Hepatic stellate cell (primary cell): ENCODE data around the gene B3GLCT.
"Not testable (repeated sequence)": the region's sequence is repeated elsewhere in the genome, so short reads cannot be mapped to it uniquely, and the experiment has no call there.

Experiments used
- DNase-seq: peaks from one replicate; pipeline ENCODE4 v3.0.0; 2011; ENCODE audit warnings: low spot score

The B3GLCT gene

DNA sequence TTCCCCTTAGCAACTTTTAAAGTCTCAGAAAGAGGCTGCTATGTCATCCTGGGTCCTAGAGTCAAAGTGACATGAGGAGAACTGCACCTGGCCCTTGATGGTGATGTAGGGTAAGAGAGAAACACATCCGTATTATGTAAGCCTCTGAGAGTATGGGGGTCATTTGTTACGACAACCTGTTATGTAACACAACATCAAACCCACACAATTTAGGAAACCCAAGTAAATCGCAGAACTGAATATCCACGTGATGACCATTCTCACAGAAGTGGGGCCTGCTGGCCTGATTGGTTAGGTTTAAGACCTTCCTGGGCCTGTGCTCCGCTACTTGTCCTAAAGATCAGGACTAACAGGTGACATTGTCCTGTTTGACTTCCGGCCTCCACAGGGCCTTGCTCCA lies 15.3 kb upstream of the B3GLCT start:
- DNase-seq, result no peak

DNA sequence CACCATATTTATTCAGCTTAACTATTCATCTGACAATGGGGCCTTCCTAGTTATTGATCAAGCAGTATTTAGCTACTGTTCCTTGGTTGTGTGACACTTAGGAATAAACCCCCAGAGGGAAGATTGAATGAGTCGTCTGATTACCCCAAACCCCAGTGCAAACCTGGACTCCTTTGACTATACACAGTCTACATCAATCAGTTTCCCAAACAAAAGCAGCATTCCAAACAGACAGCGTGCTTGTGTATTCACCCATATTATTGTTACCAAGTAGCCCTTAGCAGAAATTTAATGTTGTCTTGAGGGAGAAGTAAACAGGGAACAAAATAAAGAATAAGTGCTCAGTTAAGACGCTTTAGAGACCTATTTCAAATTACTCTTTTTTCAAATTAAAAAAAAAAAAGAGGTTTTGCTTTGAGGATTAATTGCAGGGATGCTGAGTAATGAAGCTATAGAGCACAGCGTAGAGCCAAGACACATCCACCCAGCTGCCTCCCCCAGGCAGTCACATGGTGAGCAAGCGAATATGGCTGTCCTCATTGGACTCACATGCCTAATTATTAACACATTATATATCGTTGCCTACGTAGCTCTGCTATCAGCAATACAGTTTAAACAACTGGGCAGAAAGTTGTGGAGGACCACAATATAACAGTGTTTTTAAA lies 14.7 kb upstream of the B3GLCT start:
- no peak for DNase-seq

DNA sequence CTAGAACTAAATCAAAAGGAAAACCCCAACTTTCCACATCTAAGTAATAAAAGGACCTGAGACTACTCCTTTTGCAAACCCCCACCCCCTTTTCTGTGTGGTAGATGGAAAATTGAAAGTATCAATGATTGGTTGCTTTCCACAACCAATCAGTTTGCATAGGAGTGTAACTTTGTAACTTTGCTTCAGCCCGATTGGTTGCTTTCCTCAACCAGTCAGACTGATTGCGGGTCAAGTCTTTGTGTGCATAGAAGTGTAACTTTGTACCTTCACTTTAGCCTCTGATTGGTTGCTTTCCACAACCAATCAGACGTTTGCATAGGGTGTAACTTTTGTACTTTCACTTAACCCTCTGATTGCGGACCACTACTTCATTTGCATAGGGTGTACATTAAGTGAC lies 8.0 kb upstream of the B3GLCT start:
- DNase-seq, result no peak

- no peak for DNase-seq
These were observed 7.5 kb upstream of the B3GLCT start for GRCh38 chr13:31192306-31192705.

- DNase-seq, result no peak
These were observed 4.2 kb upstream of the B3GLCT start for GRCh38 chr13:31195616-31196015.

GRCh38 chr13:31196992-31197391 lies 2.8 kb upstream of the B3GLCT start:
- DNase-seq, result no peak

- no peak for DNase-seq
These were observed 1.3 kb upstream of the B3GLCT start for GRCh38 chr13:31198519-31198918.

DNA sequence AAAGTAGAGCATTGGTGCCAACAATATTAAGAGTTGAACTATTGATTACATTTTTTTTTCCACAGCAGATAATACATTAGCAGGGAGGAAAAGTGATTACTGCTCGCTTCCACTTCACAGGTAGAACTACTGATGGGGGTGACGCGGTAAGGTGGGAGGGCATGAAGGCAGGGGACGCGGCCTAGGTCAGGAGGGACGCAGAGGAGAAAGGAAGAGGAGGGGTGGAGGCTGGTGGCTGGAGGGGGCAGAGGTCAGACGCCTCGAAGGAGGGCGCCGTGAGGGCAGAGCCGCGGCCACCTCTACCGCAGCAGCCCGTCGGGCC lies 287 bp upstream of the B3GLCT start:
- DNase-seq, result no peak

DNA sequence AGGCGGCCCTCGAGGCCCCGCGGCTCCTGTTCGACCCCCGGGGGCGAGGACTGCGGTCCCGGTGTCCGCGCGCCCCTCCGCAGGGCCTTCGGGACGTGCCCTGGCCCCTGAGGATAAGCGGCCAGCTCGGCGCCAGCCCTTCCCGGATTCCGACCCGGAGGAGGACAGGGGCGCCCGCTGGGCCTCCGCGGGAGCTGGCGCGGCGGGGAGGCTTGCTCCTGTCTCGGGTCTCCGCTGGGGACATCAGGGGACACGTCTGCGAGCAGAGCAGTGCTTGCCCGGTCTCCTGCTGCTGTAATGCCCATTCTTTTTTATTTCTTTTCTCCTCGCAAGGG lies 829 bp downstream of the B3GLCT start:
- peak; percentile 61 for DNase-seq

DNA sequence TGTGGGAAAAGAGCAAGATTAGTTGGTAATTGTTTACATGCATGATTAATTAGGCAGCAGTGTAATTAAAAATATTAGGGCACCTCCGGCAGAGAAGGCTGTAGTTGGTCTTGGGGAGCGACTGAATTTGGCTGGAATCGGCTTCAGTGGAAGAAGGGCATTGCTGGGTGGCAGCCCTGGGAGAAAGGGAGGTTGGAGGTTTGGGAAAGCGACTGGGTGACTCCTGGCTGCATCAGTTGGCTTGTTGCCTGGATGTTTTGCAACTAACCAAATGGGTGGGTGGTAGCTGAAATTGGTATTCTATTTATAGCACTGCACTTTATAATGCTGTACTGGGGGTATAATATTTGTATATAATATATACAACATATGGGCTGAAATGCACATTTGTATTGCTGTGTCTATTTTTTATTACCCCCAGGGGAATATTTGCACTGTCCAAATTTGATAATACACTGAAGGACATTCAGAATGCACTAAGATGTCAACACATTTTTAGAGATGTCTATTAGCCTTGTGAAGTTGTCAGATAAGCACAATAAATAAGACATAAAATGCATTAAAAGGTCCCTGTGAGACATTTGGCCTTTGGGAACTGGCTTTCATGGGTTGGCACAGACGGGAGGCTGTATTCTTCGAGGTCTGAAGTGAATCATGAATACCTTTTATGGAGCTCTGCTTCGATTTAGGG lies 1.7 kb downstream of the B3GLCT start:
- DNase-seq, result peak; percentile 37

DNA sequence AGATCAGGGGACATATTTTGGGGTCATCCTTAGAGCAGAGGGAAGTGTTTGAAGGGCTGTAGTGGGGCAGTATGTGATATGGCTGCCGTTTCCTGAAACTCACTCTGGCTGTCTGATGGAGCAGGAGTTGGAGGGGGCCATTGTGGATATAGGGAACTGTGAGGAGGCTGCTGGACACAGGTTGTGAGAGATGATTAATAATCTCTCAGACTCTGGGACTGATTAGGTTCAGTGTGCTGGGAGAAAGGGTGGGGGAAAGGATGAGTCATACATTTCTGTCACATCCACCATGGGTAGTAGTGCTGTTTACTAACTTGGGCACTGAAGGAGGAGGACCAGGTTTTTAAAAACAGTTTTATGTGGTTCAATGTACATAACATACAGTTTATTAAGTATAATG lies 4.8 kb downstream of the B3GLCT start:
- peak; percentile 50 for DNase-seq

DNA sequence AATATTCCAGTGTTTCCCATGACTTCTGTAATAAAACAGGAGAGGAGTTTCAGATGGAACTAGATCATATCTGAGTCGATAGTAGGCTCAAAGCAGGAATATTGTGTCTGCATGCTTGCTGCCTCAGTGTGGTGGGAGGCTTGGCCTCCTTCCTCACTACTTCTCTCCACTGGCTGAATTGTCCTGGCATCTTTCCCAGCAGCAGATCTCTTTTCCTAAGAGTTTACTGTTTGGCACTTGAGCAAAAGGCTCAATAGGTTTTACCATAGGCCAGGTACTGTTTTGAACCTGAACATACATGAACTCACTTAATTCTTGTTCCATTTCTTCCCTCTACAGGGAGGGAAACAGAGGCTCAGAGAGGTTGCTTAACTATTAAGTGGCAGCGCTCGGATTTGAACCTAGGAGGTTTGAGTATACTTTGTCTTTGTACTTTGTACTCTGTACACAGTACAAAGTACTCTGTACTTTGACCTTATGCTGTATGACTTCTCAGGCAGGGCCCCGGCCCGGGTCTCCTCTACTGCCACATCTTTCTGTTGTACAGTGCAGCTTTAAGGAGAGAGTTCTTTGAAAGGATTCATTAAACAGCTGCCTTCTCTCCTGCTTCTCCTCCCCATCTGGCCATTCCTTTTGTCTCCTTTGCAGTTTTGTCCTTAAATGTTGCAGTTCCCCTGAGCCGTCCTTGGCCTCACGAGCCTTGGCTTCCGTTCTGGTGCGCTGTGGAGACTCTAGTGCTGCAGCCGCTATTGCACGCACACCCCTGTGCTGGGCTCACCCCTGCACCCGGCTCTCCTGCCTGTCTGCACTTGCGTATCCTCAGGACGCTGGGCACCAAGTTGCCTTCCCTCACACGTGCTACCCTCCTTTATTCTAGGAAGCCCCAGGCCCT lies 8.1 kb downstream of the B3GLCT start:
- no peak for DNase-seq

DNA sequence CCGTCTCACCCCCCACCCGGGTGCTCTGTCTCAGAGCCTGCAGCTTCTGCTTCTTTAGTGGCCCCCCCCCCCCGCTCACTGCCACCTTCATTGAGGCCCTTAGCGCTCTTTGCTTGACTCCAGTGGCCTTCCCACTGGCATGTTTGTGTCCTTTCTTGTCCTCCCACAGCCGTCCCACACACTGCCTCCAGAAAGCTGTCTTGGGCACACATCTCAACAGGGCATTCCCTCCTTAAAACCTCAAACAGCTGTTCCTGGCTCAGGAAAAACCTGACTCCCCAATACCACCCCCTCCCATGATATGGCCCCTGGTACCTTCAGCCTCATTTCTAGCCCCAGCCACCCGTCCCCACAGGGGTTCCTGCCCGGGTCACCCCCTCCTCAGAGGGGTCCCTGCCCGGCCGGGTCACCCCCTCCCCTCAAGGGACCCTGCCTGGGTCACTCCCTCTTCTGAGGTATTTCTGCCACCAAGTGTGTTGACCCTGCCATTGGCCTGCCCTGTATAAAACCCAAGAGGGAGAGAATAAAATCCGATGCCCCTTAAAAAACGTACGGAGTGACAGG lies 8.9 kb downstream of the B3GLCT start:
- DNase-seq, result no peak

GRCh38 chr13:31209172-31209840 lies 9.5 kb downstream of the B3GLCT start:
- peak; percentile 45 for DNase-seq

GRCh38 chr13:31209841-31210210 lies 10.1 kb downstream of the B3GLCT start:
- no peak for DNase-seq

- DNase-seq, result no peak
These were observed 14.0 kb downstream of the B3GLCT start for GRCh38 chr13:31213651-31214289.

DNA sequence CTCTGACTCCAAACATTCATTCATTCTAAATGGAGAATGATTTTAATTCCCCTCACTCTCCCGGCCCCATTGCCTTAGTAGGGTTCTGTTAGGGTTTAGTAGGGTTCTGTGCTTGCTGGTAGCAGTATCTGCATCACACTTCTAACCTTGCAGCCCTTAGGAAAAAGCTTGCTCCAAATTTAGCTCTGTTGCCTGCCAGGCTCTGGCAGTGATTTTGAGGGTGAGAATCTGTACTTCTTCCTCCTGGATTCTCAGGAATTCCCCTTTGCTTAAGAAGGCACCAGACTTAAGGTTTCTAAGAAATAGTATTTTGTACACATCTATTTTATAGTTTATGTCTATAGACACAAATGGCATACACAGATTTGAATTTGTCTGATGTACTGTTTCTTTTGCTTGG lies 14.7 kb downstream of the B3GLCT start:
- no peak for DNase-seq

DNA sequence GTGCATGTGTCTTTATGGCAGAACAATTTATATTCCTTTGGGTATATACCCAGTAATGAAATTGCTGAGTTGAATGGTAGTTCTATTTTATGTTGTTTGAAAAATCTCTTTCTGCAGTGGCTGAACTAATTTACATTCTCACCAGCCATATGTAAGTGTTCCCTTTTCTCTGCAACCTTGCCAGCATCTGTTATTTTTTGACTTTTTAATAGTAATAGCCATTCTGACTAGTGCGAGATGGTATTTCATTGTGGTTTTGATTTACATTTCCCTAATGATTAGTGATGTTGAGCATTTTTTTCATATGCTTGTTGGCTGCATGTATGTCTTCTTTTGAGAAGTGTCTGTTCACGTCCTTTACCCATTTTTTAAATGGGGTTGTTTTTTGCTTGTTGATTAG lies 17.1 kb downstream of the B3GLCT start:
- not testable (repeated sequence) for DNase-seq

DNA sequence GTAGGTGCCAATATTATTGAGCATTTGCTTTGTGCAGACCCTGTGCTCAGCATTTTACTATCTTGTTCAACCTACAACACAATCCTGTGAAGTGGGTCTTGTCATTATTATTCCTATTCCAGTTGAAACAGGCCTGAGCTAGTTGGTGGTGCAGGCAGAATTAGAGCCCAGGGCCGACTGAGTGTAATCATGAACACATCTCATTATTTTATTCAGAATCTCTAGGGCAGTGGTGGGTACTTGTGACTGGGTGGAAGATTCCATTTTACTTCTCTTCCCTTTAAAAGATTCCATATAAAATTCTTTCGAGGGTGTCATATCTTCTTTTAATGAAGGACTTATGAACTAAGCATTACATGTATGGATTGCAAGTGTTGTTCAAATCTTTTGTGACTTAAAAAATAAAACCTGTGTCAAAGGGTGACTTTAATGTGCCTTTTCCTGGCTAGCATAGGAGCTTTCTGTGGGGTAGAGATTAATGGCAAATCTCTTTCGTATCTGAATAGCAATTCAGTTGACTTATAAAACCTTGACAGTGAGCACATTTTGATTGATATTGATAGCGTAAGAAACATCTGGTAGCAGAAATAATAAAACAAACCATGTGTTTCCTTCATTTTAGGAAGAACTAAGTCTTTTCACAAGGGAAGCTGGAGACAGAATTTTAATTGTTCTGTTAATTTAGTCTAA lies 20.3 kb downstream of the B3GLCT start:
- no peak for DNase-seq

GRCh38 chr13:31221057-31221456 lies 21.3 kb downstream of the B3GLCT start:
- DNase-seq, result no peak

- DNase-seq, result no peak
These were observed 23.4 kb downstream of the B3GLCT start for GRCh38 chr13:31223215-31223614.
